HG03280 (cell line): Measurements from ENCODE around the gene FOS.
"Not testable (repeated sequence)": the region's sequence is repeated elsewhere in the genome, so short reads cannot be mapped to it uniquely, and the experiment has no call there.

ENCODE experiments used
- ATAC-seq: cut with Tn5 transposase; IDR thresholded peaks from one replicate; pipeline ENCODE4 v1.9.1; 2021; ENCODE audit warnings: mild to moderate bottlenecking, moderate library complexity; ENCODE audit not compliant: unreplicated experiment

Gene FOS

DNA sequence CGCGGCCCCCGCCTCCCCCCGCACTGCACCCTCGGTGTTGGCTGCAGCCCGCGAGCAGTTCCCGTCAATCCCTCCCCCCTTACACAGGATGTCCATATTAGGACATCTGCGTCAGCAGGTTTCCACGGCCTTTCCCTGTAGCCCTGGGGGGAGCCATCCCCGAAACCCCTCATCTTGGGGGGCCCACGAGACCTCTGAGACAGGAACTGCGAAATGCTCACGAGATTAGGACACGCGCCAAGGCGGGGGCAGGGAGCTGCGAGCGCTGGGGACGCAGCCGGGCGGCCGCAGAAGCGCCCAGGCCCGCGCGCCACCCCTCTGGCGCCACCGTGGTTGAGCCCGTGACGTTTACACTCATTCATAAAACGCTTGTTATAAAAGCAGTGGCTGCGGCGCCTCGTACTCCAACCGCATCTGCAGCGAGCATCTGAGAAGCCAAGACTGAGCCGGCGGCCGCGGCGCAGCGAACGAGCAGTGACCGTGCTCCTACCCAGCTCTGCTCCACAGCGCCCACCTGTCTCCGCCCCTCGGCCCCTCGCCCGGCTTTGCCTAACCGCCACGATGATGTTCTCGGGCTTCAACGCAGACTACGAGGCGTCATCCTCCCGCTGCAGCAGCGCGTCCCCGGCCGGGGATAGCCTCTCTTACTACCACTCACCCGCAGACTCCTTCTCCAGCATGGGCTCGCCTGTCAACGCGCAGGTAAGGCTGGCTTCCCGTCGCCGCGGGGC lies at the start of gene FOS:
Gene FOS (plus strand): TSS at position 407 of the 731 bp plus-strand sequence. CDS start 155 bp downstream, at position 562.
- ATAC-seq: peak; percentile 79

DNA sequence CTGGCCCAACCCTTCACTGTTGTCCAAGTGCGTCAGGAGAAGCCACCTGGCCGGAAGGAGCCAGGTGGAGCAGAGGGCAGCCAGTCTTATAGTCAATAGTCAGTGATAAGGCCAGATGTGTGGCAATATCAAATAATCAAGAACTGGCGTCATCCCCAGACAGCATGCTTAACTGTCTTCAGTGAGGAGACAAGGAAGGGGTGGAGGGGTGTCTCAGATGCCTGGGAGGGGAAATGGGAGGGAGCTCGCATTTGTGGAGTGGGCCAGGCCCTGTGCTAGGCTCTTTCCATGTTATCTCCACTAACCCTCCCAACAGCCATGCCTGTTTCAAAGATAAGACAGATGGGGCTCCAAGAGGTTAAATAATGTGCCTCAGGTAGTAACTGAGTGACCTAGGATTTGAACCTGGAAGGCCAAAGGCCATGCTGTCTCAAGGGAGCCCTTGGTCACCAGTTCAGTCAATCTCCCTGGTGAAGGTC lies 48.9 kb upstream of the FOS start:
- ATAC-seq: no peak

DNA sequence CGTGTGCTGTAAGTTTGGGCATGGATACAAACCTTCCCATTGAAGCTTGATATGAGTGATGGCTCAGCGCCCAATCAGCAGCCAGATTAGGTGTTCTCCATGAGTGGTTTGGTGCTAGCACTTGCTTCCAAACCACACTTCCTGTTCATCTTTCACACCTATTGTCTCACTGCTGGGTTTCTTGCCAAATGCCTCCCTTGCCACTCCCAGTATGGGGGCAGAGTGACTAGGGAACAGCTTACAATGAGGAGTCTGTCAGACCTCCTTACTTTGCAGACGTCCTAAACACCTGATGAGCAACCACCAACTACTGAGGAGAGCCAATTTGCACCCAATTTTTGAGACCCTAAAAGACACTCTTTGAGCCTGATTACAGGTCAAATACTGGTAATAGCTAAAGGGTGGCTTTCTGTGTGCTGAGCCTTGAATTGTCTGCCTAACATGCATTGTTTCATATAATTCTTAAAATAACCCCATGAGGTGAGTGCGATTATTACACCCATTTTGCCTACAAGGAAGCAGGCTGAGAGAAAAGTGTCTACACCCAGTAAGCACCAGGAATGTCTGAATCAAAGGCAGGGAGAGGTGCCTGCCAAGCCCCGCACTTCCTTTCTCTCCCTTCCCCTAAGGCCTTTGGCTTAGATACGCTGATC lies 48.4 kb upstream of the FOS start:
- no peak for ATAC-seq

DNA sequence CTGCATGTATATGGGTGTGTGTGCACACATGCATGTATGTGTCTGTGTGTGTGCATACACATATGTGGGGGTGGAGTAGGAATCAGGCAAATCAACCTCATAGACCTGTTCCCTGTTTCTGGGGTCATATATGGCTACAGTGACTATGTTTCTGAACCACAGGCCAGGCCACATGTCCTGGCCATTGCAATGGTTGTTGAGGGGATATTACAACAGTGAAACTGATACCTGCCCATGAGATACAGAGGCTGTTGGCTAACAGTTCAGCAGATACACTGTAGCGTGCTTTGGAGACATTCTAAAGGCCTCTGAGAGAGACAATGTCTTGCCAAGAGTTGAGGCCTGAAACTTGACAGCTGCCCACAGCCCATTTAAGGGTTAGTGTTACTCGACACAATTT lies 47.3 kb upstream of the FOS start:
- ATAC-seq: no peak

DNA sequence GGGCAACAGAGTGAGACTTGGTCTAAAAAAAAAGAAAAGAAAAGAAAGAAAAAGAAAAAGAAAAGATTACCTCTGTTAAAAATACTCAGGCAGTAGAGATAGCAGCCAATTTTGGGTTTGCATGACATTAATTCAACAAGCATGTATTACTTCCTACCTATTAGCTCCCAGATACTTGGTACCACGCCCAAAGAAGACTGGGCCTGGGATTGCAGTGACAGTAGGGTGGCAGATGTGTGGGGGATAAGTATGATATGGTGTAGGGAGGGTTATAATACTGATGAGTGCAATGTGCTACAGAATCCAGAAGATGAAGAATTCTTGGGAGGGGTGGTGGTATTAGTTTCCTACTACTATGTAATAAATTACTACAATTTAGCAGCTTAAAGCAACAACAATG lies 46.4 kb upstream of the FOS start:
- ATAC-seq: no peak

DNA sequence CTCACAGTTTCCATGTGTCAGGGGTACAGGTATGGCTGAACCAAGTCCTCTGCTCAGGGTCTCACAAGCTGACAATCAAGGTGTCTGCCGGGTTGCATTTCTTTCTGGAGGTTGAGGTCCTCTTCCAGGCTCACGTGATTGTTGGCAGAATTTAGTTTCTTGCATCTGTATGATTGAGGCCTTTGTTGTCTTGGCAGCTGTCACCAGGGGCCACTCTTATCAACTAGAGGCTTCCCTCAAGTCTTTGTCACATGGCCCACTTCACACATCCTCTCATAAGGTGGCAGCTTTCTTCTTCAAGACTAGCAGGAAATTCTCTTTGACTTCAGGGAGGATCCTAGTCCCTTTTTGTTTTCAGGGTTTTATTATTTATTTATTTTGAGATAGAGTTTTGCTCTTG lies 46.0 kb upstream of the FOS start:
- no peak for ATAC-seq

DNA sequence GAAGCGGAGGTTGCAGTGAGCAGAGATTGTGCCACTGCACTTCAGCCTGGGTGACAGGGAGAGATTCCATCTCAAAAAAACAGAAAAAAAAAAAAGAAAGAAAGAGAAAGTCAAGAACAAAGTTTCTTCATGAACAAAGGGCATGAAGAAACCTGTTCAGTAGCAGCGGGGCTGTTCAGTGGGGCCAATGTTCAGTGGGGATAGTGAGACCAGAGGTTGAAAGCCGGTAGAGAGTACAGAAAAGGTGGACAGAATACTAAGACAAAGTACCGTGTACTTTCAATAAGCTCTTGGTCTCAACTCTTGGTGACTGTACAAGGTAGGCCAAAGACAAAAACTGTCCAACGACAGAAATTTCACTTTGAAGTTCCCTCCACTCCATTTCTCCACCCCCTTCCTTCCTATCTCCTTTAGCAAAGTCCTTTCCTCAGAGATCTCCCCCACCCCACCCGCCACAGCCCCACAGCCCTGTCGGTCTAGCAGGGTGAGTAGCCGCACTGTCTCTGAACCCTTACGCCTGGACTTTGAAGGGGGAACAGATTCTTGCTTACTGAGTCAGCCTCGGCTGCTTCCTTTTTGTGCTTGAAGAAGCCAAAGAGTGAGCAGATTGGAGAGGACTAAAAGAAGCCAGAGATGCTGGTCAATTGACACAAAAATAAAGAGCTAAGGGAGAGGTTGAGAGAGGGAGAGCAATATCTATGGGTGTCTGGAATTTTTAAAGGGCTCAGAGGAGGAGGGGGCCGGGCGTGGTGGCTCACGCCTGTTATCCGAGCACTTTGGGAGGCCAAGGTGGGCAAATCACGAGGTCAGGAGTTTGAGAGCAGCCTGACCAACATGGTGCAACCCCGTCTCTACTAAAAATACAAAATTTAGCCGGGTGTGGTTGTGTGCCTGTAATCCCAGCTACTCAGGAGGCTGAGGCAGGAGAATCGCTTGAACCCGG lies 44.2 kb upstream of the FOS start:
- no peak for ATAC-seq

DNA sequence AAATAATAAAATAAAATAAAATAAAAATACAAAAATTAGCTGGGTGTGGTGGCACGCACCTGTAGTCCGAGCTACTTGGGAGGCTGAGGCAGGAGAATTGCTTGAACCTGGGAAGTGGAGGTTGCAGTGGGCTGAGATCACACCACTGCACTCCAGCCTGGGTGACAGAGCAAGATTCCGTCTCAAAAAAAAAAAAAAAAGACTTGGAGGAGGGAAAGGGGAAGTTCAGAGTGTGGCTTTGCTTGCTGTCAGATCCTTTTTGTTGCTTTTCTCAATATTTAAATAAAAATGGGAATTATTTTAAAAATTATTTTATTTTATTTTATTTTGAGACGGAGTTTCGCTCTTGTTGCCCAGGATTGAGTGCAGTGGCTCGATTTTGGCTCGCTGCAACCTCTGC lies 43.4 kb upstream of the FOS start:
- not testable (repeated sequence) for ATAC-seq

DNA sequence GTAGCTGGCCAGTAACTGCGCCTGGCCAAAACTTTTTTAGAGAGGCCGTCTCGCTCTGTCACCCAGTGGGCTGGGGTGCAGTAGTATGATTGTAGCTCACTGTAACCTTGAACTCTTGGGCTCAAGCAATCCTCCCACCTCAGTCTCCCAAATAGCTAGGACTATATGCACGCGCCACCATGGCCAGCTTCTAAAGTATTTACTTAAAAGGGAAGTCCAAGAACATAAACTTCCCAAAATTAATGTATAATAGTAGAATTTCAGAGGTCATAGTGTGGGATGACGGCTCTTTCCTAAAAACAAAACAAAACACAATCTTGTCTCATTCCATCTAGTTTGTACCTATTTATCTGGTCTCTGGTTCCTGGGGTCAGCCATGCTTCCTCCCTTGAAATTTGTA lies 42.2 kb upstream of the FOS start:
- ATAC-seq: no peak

DNA sequence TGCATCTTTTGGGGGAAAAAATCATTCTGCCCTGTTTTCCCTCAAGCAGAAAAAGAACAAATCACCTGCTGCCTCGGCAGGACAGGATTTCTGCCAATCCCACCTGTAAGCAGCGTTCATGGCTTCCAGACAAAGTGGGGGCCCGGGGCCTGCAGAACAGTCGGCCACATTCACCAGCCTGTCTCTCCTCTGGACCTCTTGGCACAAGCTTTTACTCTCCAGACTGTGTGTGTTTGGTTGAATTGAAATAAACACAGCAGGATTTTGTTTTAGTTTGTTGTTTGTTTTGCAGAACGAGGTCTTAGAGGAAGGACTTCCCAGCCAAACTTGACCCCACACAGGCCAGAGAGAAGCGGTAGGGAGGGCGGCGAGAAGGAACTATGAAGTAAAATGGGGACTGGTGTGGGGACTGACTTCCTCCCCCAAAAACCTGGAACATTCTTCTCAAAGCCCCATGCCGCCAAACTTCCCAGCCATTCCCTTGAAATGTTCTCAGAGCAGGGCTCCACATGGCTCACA lies 41.7 kb upstream of the FOS start:
- no peak for ATAC-seq

DNA sequence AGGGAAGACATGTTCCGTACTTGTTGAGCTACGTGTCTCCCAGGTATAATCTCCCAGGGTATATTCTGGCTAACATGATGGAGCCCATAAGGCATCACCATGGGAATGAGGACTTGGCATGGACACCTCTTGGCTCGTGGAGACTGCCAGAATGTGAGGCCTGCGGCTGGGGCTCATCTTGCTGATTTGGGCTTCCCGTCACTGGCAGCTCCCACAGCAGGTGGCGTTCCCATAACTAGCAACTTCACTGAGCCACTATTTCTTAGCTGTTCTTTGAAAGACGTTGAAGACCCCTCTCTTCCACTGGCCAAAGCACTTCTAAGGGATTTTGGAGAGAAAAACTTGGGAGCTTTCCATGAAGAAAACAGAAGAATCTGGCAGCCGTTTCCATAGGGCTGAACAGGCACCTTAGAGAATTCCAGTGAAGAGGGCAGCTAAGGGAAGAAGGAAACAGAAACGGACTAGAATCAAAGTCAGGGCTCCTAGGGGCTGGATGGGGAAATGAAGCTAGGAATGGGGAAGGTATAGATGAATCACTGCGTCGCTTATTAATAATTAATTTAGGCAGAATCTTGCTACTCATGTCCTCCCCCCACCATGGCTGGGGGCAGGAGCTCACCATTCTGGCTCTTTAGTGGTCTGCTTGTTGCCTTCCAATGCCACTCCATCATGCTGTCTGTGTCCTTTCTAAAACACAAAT lies 39.7 kb upstream of the FOS start:
- ATAC-seq: no peak

DNA sequence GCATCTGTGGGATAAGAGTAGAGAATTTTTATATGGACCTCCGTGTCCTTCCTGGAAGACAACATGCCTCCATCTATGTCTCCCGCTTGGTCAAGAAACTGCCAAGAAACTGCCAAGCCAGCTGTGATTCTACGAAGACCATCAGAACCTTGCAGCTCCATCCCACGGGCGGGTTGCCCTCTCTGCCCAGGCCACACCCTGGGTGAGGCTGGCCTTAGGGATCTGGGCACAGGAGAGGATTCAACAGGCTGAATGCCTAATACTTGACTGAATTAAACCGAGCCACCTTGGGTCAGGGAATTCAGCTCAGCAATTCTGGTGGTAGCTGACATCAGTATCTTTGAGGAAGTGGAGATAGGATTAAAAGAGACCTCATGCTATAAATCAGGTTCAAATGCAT lies 37.8 kb upstream of the FOS start:
- ATAC-seq: no peak

DNA sequence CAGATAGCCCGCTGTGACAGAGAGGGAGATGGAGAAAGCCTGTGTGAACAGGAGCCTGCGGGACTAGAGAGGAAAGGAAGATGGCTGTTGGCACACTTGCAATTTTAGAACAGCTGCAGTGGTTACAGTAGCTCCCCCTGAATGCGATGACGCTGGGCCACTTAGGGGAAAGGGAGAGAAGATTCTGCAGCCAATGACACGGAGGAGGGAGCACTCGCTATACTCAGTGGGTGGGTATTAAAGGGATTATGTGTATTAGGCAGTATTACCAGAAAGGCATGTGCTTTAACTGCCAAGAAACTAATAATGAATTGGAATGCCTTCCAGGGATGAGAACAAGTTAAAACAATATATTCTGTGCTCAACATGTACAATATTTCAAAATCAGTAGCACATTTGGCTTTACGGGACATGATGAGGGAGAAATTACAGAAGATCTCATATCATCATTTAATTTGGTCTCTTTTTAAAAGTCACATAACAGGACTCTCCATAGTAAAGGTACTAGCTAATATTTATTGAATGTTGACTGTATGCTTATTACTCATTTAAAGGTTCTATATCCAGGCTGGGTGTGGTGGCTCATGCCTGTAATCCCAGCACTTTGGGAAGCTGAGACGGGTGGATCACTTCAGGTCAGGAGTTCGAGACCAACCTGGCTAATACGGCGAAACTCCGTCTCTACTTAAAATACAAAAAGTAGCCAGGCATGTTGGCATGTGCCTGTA lies 35.9 kb upstream of the FOS start:
- no peak for ATAC-seq

DNA sequence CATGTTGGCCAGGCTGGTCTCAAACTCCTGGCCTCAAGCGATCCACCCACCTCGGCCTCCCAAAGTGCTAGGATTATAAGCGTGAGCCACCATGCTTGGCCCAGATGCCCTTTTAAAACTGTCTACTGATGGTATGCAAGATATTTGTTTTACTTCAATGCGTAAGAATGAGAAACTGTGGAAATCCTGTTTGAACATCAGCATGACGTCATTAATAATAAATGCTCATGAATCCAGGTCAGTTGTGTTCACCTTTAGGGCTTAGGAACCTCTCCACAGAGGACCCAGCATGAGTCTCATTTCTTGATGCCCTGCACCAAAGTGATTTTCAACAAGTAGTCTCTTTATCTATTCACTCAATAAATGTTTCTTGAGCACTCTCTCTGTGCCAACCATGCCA lies 34.5 kb upstream of the FOS start:
- ATAC-seq: no peak

DNA sequence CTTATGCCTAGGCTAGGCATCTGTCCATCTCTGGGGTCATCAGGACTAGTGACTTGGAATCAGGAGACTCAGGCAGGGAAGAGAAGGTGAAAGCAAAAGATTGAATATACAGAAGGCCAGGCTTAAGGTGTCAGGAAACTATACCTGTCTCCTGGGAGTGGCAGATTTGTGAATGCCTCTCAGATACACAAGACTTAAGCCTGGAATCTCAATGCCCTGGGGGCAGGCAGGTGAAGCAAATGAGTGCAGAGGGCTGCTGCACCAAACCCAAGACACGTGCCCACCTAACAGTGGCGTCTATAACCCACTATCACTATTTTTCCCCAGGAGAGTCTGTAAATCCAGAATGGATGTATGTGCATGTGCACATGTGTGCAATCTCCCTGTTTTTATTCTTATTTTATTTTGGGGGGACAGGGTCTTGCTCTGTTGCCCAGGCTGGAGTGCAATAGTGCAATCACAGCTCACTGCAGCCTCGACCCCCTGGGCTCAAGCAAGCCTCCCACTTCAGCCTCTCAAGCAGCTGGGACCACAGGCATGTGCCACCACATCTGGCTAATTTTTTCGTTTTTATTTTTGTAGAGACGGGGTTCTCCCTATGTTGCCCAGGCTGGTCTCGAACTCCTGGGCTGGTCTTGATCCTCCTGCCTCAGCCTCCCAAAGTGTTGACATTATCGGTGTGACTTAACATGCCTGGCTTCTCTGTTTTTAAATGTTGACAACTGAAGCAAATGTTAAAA lies 31.9 kb upstream of the FOS start:
- no peak for ATAC-seq

DNA sequence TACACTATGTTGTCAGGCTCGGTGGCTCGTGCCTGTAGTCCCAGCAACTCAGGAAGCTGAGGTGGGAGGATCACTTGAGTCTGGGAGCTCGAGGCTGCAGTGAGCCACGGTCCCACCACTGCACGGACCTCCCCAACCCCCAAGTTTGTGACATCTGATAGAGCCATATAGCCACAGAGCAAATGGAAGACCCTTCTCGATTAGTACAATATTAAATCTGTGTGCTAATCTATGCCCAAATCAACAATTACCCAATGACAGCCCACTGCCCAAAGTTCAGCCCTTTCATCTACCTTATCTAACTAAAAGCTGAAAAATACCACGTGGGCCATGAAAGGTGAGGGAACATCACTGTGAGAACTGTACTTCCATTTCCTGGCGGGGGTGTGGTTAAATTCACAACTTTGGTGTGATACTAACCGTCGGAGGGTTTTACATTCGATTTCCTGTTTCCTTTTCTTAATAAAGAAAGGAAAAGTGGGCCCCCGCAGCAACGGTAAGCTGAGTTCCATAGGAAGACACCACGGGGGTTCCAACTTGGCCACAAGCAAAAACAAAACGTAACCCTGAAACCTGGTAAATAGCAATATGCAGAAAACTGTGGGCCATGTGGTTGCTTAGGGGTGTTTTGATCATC lies 31.2 kb upstream of the FOS start:
- ATAC-seq: no peak

DNA sequence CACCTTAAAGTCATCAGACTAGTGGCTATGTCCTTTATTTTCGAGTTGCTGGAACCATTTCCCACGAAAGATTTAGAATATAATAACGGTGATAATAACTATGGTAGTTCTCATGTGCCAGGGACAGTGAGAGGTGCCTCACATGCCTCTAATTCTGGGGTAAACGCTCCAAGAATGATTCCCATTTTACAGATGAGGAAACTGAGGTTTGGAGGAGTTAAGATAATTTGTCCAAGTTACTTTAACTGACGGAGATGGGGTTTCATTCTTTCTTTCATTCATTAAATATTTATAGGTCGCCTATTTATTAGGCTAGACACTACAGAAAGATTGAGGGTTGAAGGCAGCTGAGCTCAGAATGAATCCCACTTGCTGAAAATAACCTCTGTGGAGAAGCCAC lies 30.7 kb upstream of the FOS start:
- ATAC-seq: no peak

DNA sequence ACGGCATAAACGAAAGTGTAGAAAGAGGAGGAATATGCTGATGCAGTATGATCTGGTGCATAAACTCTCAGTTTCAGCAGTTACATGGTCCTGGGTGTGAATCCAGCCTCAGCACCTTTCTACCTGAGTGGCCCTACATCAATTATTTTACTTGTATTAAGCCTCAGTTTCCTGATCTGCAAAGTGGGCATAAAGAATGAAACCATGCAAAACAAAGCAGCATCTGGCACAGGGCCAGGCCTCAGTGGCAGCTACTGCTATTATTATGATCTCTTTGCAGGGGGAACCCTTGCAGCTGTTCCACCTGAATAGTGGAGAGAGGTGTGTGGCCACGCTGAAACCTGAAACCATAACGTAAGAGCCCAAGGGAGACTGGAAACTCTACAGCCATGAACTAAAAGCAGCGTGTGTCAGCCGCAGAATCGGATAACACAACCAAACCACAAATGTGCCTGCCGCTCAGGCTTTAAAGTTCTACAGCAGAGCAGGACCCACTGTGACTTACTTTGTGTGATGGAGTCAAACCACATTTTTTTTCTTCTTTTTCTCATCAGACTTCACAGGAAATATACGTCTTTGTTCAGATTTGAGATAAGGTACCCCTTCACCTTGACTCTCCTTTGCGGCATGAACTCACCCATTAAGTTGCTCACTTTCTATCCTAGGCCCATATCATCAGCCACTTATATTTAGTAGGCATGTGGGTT lies 29.2 kb upstream of the FOS start:
- peak; percentile 85 for ATAC-seq
